ENCODE measurements around the gene HDAC7. TPM values are rescaled to one million over a fixed set of nuclear protein-coding genes. Genes with fewer than 3 reads are reported as not detected.

The HDAC7 gene
- polyA plus RNA-seq, 1 experiment = 67.0 TPM

GRCh38 chr12:47835006-47835830, 15.5 kb upstream of the HDAC7 start:
- no peak for TF ChIP-seq CTCF (IDR thresholded peaks at IDR 0.05; ENCODE audit: insufficient read depth, low read depth, low read length)
- H3K4me3 ChIP-seq (ENCODE audit: low read depth, low read length) = no peak overlapping the region
- POLR2A ChIA-PET = interaction anchor here (0.9 kb wide), 1 partner anchor 99 kb away, joined by 7 read pairs; no protein-coding TSS in a partner anchor

GRCh38 chr12:47834199-47834903, 14.6 kb upstream of the HDAC7 start:
- Histone ChIP-seq H3K27me3 (ENCODE audit: control insufficient read depth, insufficient read depth, low read length) (no peaks in the 10 kb centered on the region), H3K4me3 (ENCODE audit: low read depth, low read length) (no peak overlapping the region), H3K36me3 (ENCODE audit: control insufficient read depth, insufficient read depth, low read length) (no peaks in the 10 kb centered on the region)
- DNase-seq (ENCODE audit: low read depth) = no peak
- no peak for TF ChIP-seq CTCF (IDR thresholded peaks at IDR 0.05; ENCODE audit: insufficient read depth, low read depth, low read length)
- ChIA-PET POLR2A (interaction anchor here (0.9 kb wide), 1 partner anchor 98 kb away, joined by 7 read pairs; no protein-coding TSS in a partner anchor), CTCF (interaction anchor here (0.7 to 17.0 kb wide), 10 partner anchors 22 to 128 kb away, joined by 3 to 248 read pairs (median 4); partner anchors contain the start of genes RAPGEF3 and RPAP3)

More at GRCh38 chr12:47835006-47835830, 15.5 kb upstream of the HDAC7 start:
- CTCF ChIA-PET = interaction anchor here (0.6 to 17.0 kb wide), 19 partner anchors 11 to 335 kb away, joined by 3 to 248 read pairs (median 6); partner anchors contain the start of genes ENDOU, HDAC7, RAPGEF3 and TMEM106C
- no peak for DNase-seq (ENCODE audit: low read depth)
- no peaks in the 10 kb centered on the region for H3K27me3 ChIP-seq (ENCODE audit: control insufficient read depth, insufficient read depth, low read length)
- no peaks in the 10 kb centered on the region for H3K36me3 ChIP-seq (ENCODE audit: control insufficient read depth, insufficient read depth, low read length)

- CTCF ChIA-PET = interaction anchor here (0.5 to 17.0 kb wide), 10 partner anchors 21 to 128 kb away, joined by 3 to 248 read pairs (median 4); partner anchors contain the start of gene RPAP3
- H3K4me3 ChIP-seq (ENCODE audit: low read depth, low read length) = no peak overlapping the region
Measured at GRCh38 chr12:47833591-47834012, 13.9 kb upstream of the HDAC7 start.

GRCh38 chr12:47832263-47832933, 12.7 kb upstream of the HDAC7 start:
- TF ChIP-seq CTCF (IDR thresholded peaks at IDR 0.05; ENCODE audit: insufficient read depth, low read depth, low read length) = no peak

More at GRCh38 chr12:47833591-47834012, 13.9 kb upstream of the HDAC7 start:
- H3K27me3 ChIP-seq (ENCODE audit: control insufficient read depth, insufficient read depth, low read length) = no peaks in the 10 kb centered on the region
- H3K36me3 ChIP-seq (ENCODE audit: control insufficient read depth, insufficient read depth, low read length) = no peaks in the 10 kb centered on the region
- POLR2A ChIA-PET = no interaction called here
- no peak for DNase-seq (ENCODE audit: low read depth)
- no peak for TF ChIP-seq CTCF (IDR thresholded peaks at IDR 0.05; ENCODE audit: insufficient read depth, low read depth, low read length)

More at GRCh38 chr12:47832263-47832933, 12.7 kb upstream of the HDAC7 start:
- DNase-seq (ENCODE audit: low read depth) = no peak
- Histone ChIP-seq H3K27me3 (ENCODE audit: control insufficient read depth, insufficient read depth, low read length) (no peaks in the 10 kb centered on the region), H3K4me3 (ENCODE audit: low read depth, low read length) (no peak overlapping the region), H3K36me3 (ENCODE audit: control insufficient read depth, insufficient read depth, low read length) (no peaks in the 10 kb centered on the region)
- ChIA-PET POLR2A (no interaction called here), CTCF (interaction anchor here (1.2 to 17.0 kb wide), 7 partner anchors 12 to 116 kb away, joined by 3 to 248 read pairs (median 49); no protein-coding TSS in a partner anchor)
